Activated CD4-positive, alpha-beta T cell treated with anti-CD3 and anti-CD28 coated beads, Interleukin-2, Interleukin-4, amounts not matched to agents 100 ng/mL and 50 ng/mL, durations not matched to agents 16 hours and 8 hours (primary cell): ENCODE measurements around the gene PARD3B.
A peak's percentile ranks its signal among the peaks of the same experiment; 100 is the strongest.

ENCODE experiments used
- DNase-seq: peaks from one replicate; pipeline ENCODE4 v3.0.0-alpha.2; 2020; ENCODE audit warnings: low spot score

PARD3B gene

DNA sequence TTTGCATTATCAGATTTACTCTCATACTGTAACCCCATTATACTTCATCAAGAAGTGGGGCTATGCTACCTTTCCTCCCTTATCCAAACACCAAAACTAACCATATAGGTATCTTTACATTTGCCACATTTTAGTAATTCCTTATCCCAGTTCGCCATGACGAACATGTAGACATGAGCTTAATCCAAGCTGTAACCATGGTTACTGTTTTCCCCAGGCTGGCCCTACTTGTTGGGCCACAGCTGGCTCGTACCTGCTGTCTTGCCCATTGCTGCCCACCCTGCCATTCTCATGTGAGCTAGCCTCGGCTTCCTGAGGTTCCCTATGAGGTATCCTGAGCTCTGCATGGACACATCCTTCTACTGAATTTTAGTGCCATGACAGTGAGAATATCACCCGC lies 117.7 kb downstream of the PARD3B start:
- DNase-seq = no peak

DNA sequence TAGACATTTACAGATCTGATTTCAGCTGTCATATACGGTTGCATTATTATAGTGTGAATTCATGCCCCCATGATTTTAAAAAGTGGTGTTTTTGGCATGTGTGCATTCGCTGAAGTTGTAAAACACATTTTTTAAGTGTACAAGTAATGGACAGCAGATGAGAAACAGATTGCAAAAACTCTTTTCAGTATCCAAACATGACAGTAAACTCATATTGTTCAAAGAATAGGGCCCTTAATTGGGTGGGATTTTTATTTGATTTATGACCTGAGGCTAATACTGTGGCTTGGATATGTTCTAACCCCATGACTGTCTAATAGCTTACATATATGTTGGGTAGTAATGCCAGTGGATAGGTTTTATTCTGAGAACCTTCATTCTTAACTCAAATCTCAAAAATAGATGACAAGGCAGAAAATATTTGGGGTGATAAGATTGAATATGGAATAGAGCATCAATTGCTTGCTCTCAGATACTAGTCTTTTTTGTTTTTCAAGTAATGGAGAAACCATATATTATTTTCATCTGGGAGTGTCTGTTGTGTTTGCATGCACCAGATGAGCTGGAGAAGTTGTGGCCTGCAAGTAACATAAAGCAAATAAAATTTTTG lies 118.6 kb downstream of the PARD3B start:
- DNase-seq = no peak

DNA sequence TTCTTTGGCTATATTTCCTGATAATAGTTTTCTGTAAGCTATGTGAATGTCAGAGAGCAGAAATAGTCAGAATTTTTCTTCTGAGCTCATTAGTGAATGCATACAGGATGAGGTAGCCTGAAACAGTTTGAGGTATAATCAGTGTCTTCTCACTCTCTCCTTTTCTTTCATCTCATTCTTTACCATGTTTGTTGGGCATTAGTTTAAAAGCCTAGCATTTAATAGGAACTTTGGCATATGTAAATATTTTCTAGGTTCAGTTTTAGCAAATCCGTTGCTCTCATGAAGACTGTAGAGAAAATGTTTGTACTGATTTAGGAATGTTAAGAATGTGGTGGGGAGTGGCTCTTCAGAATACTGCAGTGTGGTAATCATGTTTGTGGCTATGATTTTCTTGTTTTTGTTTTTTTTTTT lies 119.4 kb downstream of the PARD3B start:
- no peak for DNase-seq

DNA sequence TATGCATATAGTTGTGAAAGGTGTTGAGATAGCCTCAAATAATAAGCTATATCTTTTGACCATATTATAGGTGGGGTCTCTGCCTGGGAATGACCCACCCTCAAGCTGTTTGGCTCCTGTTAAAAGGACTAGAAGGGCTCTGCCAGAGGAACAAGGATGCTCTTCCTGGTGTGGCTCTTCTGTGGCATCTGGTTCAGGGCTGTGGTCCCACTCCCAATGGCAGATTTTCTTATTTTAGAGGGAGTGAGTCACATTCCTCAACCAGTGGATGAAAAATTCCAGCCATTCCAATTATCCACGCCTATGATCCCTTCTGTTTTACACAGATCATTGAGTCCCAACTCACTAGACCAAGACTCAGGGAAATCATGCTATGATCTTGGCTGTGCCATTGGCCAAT lies 119.9 kb downstream of the PARD3B start:
- DNase-seq = no peak

DNA sequence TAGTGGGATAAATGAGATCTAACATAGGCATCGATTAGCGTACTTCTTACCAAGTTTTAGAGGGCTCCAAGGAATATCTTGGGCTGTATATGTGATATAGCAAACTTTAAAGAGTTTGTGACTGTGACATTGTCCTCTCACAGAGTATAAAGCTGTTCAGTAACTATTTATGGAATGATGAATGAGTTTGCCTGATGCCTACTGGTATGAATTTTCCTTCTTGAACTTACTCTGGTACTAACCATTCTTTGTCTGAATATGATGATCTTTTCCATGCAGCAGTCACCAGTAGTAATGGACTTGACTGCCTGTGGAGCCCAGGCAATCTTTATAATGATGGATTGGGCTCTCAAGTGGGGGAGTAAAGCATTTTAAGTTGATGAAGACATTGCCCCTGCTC lies 120.5 kb downstream of the PARD3B start:
- no peak for DNase-seq

DNA sequence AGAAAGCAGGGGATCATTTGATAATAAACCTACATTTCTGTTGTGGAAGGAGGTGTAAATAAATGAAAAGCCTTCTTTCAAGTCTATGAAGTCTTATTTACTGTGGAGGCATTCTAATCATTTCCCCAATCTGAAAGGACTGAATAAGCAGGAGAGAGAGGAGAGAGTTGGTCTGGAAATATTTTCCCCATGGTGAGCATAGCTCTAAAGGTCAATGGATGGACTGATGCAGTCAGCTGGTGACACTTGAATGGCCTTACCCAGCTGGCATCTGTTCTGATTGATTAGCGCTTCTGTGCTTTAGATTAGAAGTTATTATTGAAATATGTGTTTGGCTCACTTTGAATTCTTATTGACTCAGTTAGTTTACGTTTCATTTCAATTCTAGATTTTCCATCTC lies 122.7 kb downstream of the PARD3B start:
- DNase-seq = no peak

DNA sequence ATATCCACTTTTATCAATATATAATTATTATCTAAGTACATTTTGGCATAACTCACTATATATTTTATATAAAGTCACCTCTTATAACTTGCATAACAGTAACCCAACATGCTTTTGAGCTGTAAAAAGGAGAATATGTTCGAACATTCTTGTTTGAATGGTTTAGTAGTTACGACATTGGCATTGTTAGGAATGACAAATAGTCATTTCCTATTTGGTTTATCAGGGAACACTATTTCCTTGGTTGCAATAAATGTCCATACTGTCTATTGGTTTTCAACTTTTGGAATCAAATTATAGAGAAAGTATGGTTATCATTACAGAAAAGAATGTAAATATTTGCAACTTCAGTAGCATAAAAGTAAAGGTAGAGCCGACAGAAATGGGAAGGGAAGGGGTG lies 124.1 kb downstream of the PARD3B start:
- DNase-seq = no peak

DNA sequence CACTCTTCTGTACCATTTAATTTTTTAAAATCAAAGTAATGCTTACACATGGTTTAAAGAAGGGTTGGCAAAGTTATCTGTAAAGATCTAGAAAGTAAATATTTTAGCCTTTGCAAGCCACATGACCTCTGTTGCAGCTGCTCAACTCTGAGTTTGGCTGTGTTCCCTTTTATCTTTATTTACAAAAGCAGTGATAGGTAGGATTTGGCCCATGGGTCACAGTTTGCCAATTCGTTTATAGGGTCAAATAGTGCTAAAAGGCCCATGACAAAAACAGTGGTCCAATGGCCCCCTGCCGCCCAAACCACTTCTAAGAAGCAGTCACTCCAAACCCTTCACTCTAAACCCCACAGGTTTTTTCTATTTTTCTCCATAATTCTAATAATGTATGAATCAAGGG lies 124.8 kb downstream of the PARD3B start:
- no peak for DNase-seq

DNA sequence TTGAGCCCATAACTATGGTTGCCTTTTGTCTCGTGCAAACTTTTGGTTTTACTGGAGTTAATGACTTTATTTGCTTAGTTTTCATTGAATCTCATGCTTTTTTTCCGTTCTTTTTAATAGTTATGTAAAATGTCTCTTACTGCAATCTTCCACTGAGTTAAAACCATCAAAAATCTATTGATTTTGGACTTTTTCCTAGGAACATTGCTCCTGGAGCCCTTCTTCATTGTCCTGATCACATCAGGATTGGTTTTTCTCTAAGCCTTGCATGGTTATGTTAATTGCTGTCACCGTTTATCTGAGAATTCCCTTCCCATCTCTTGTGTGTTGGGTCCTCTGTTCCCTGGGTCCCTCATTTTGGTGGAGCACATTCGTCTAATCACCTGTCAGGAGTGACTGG lies 125.5 kb downstream of the PARD3B start:
- no peak for DNase-seq

DNA sequence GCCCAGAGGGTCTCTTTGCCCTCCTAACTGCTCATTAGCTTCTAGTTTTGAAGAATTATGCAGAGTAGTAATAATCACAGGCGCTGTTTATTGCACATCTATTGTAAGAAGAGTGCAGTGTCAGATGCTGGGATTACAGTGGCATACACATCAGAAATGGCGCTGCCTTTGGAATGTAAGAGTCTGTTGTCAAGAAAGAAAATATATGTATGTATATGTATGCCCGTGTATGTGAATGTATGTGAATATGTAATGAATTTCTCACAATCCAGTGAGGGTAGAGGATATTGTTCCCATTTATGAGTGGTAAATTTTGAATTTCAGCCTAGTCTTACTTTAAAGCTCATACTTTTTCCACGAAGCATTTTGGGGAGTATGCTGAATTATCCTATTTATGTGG lies 127.5 kb downstream of the PARD3B start:
- DNase-seq = no peak

DNA sequence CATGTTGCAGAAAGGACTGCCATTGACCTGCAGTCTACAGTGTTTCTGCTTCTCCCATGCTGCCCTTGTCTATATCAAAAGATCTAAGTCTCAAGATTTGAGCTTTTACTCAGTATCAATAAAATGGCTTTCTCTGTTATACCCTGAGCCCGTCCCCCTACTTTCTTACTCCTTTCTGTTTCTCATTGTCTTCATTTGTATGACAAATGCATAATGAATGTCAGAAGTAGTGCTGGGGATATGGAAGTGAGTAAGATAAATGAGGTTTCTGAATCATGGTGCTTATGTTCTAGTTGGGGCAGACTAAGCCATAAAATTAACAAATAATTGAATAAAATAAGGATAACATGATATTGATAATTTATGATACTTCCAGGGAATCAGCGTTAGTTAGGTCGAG lies 128.6 kb downstream of the PARD3B start:
- no peak for DNase-seq

DNA sequence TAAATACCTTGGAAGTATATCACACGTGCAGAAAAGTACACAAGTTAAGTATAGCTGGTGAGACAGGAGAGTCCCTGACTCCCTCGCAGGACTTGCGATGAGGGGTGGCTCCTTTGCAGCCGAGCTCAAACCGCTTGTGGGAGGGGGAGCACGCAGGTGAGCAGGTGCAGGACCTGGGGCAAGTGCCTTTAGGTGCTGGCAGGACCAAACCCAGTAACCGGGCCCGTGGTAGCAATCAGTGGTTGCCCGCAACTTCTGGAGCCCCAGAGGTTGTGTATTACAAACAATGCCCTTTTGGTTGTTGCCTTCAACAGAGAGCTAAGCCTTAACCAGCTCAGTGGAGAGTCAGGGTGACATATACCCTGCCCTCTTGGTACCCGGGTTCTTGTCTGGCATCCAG lies 132.8 kb downstream of the PARD3B start:
- DNase-seq = no peak

DNA sequence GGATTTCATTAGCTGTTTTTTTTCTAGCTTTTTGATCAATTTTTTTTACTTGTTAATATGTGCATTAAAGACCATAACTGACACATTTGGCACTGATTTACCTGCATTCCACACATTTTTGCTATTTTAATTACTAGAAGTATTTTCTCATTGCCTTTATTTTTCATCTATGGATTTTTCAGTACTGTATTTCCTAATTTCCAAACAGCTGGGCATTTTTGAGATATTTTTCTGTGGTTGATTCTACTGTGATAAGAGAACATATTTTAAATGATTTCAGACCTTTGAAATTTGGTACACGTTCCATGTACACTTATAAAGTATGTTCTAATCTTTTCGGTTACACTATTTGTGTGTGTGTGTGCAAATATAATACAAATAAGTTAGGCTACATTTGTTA lies 135.3 kb downstream of the PARD3B start:
- no peak for DNase-seq

DNA sequence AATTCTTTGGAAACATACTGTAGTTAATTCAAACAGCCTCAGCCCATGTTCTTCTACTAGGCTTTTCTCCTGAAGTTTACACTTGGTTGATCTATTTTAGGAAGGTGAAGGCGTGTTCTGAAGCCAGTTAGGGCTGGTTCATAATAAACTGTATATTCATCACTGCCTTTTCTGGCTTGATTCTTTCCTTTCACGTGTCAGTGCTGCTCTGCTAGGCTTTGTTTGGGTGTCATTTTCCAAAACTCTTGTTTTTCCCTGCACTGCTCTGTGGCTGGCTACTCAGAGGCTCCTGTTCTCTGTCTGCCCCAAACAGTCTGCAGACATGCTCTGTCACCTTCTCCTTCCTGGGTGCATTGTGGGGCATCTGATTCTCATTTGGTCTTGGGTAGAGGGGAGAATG lies 136.1 kb downstream of the PARD3B start:
- DNase-seq = no peak

DNA sequence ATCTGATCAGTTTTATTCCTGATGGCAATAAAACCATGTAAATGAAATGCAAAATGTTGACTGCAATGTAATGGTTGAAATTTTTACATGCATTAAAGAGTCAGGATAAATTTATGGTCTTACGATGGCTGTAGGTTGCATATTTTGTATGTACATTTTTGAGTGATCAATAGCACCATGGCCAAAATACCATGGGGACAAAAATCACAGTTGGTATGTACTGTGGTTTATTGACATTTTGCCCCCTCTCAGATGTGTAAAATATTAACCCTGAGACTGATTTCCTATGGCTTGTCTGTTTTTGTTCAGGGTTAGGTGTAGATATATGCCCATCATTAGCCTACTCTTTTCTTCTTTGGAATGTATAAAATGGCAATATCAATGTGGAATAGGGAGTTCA lies 138.1 kb downstream of the PARD3B start:
- DNase-seq = no peak

DNA sequence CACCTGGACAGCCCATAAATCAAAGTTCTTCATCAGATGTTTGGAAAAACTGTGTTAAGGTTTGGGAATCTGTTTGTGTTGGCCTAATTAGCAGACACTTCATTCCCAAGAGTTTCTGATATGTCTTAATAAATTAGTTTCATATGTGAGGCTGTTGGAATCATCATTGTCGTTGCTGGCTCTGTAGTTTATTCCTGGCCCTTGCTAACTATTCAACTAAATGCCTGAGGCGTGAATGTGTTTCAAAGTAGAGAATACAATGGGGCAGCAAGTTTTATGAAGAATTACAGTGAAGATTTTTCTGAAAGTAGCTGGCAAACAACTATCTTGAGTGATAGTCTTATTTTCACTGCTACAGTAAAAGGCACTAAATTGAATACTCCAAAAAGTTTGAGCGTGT lies 141.1 kb downstream of the PARD3B start:
- no peak for DNase-seq

DNA sequence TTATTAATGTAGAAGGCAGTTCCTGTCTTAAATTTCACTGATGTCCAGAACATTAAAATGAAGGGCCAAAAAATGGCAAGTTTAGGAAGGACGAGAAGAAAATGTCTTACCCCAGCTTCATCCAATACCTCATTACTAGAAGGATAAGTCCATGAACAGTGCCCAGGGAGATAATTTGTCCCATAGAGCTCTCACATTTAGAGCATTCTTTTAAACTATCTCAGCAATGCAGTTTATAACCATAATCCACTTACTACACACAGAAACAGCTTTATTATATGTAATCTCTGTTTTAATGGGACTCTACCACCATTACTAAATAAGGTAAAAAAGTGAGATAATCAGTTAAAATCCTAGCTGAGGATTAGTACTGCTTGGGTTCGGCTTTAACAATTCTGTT lies 142.5 kb downstream of the PARD3B start:
- no peak for DNase-seq

DNA sequence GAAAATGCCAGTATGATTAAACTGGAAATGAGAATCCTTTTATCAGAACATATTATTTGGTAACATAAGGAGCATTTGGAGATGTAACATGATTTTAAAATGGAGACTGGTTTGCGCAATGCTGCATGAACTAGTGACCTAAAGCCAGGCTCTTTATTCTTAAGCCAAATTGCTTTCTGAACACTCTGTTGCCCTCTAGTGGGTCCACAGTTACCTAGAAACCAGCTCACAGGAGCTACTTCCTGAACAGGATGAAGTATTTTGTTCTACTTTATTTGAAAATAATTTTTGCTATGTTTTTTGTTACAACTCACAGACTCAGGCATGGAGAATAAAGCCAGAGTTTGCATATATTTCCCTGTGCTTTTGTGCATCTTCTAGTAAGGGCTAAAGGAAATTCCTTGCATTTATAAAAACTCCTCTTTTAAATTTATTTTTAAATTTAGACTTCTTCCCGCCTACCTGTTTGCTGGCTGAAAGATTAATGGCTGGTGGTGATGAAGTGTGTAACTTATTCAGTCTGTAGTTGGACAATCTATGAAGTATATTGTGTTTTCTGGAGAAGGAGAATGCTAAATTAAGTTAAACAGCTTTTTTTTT lies 146.7 kb downstream of the PARD3B start:
- DNase-seq = peak; percentile 39

DNA sequence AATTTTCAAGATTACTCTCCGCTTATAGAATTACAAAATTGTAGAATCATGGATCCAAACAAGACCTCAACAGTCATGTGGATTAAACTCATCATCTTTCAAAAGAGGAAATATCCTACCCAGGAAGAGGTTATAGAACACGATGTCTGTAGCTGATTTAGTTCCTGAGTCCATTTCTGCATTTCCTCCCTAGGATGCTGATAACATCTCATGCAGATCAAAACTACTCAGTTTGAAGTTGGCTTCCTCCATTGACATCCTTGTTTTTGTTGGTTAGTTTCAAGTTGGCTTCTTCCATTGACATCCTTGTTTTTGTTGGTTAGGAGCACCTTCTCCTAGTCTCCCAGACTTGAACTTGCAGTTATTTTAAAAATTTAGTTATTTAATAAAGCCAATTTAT lies 147.5 kb downstream of the PARD3B start:
- no peak for DNase-seq

DNA sequence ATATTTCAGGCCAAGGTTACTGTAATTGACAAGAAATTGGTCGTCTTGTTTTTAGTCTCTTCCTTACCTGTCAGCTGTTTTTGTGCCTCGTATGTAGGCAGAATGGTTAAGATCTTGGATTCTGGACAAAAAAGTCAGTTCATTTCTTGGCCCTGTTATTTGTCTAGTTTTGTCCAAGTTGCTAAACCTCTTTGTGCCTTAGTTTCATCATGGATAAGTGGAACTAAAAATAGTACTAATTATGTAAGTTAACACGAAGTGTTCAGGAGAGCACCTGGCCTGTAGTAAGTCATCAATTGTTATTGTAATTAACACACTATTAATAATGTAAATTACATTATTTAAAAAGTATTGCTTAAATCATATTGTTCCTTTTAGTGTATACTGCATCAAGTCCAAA lies 148.0 kb downstream of the PARD3B start:
- no peak for DNase-seq

DNA sequence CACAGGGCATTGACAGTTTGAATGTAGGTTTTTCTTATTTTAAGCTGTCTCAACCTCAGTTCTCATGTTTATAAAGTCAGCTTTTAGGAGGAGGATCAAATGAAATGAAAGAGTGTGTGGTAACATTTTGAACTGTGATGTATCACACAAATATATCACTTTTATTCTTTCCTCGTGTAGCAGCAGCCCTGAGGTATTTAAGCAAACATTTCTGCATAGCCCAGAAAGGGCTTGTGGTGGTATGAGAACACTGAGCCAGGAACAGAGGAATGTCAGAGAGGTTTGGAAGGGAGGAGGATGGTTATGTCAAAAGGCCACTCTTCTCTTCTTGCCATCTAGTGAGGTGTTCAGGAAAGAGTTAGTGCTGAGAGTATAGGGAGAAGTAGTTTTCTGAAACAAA lies 150.2 kb downstream of the PARD3B start:
- no peak for DNase-seq

DNA sequence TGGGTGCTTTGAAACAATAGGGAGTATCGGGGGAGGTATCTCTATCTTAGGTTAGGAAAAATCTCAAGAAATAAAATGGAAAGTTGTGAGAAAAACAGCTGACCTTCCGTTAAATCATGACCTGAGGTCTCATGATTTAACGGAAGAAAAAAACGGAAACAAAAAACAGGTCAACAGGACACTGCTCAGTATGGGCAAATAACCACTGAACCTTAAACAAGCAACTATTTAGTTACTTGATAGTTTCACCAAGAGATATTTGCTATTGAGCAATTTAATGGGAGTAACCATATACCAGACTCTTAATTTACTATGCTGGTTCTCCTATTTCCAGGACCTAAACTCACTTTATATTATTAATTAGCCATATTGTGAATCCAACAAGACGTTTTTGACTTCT lies 150.8 kb downstream of the PARD3B start:
- no peak for DNase-seq

DNA sequence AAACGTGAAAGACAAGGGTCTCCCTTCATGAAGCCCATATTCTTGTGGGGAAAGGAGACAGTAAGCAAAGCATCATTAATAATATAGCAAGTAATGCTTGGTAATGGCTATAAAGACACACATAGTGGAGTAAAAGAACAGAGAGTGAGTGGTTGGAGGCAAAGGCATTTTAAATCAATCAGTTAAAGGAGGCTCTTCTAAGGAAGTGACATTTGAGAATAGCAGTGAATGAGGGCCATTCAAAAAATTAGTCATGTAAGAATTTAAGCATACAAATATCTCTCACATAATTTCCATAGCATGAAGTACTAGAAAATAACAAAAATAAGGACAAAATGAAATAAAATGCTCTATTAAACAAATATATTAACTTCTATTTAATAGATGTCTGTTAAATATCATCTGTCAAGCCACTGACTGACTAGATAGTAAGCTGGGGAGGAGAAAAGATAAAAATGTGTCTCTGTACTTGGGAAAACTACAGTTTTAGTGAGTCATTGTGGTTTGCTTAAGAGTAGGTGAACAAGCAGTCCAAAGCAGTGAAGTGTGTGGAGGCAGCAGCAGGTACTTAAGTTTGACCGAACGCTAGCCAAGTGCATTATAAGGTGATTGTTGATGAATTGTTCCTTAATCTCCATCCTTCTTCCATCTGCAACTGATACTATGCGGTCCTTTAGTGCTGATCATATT lies 160.1 kb downstream of the PARD3B start:
- no peak for DNase-seq

DNA sequence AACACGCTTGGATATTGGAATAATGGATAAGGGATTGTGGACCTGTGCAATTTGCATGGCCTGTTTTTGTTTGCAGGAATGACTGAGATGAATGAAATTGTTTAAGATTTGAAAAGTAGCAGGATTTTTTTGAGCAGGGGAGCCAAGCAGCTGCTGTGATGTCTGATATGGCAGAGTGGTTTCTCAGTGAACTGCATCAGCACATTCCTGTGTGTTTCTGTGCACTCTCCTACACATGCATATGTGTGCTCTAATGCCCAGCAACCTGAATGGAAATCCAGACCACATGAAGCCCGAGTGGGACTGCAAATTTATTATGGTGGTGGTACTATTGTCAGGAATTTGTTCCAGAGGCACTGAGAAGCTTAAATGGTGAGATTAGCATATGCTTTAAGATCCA lies 161.7 kb downstream of the PARD3B start:
- DNase-seq = no peak
